ENCODE results near the gene TGFBR3.

The TGFBR3 gene

DNA sequence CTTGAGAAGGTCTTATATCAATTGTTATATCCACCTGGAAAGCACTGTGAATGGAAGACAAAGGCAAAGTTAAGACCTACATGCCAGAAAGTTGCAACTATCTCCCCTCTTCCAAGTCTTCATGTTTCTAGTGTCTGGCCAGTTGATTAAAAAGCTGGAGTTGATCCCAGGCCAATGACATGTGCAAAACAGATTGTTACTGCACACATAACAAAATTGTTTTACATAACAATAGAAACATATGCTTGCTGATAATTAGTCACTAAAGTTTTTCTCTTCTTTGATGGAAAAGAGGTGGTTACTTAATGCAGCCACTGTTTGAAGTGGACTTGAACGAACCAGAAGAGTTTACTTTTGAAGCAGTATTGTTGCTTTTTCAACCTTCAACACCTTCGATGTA is 158.2 kb downstream of the TGFBR3 start:
- Histone ChIP-seq H2AK5ac (ENCODE audit: low read length) (no peak overlapping the region), H2BK12ac (ENCODE audit: low read length) (no peak overlapping the region), H3K79me1 (ENCODE audit: low read length) (no peaks in the 10 kb centered on the region), H3K4me2 (ENCODE audit: low read length) (no peak overlapping the region), H3K4ac (ENCODE audit: low read depth, low read length) (no peak overlapping the region), H3K23ac (ENCODE audit: low read length) (no peak overlapping the region), H3K4me1 (ENCODE audit: control insufficient read depth in 1 of 2, insufficient read depth in 2 of 2, low read length in 2 of 2) (peaks cover 5 to 6% of the 10 kb centered on the region in 2 experiments), H3K4me3 (ENCODE audit: low read depth, low read length) (no peak overlapping the region), H3K18ac (ENCODE audit: low read length) (no peak overlapping the region), H3K27ac (ENCODE audit: low read depth, low read length) (no peak overlapping the region), H4K8ac (ENCODE audit: low read depth, low read length) (no peak overlapping the region), H4K12ac (ENCODE audit: low read depth, low read length) (no peak overlapping the region), H4K91ac (ENCODE audit: low read depth, low read length) (no peak overlapping the region), H2BK120ac (ENCODE audit: insufficient read depth, low read length, poor library complexity) (no peak overlapping the region), H2AFZ (ENCODE audit: insufficient read depth, low read length, poor library complexity) (no peak overlapping the region), H2BK5ac (ENCODE audit: low read depth, low read length, poor library complexity) (no peak overlapping the region), H3K9ac (ENCODE audit: low read length) (no peak overlapping the region), H3K36me3 (ENCODE audit: control insufficient read depth in 1 of 2, insufficient read depth in 2 of 2, low read length in 2 of 2) (no peaks in the 10 kb centered on the region), H3K79me2 (ENCODE audit: control insufficient read depth, insufficient read depth, low read length, poor library complexity) (no peaks in the 10 kb centered on the region), H3K14ac (ENCODE audit: low read length) (no peak overlapping the region), H3K9me3 (ENCODE audit: insufficient read depth, low read depth, low read length) (no peaks in the 10 kb centered on the region), H3K27me3 (ENCODE audit: insufficient read depth, low read length) (no peaks in the 10 kb centered on the region)
- DNase-seq = no peak
- WGBS (ENCODE audit: extremely low coverage, insufficient coverage, insufficient read length) = no CpG with 5 or more reads among the region's 2 CpGs

DNA sequence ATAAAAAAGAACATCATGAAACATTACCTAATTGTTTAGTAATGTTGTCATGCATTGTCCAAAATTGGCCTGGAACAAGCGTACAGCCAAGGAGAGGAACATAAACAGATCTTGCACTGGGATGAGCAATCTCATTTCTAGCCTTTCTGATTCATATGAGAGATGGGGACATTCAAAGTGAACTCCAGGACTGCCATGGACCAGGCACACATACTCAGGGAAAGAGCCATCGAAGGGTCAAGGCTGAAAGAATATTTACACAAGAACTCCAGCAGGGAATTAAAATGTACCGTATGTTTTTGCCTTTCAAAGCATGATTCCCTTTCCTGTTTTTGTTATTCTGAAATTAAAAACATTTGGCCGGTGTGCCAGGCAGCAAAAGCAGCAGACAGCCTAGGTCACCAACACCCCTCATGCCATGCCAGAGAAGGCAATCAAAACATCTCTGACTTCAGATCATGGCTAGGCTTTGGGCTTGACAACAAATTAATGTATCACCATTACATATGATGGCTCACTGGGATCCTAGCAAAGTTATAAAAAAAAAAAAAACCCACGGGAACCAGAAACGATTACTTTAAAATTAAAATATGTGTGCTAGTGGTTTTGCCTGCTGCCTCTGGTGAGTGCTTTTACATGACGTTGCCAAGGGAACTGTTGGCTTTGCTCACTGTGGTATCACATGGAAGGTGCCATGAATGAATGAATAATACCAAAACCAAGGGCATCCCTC is 159.8 kb downstream of the TGFBR3 start:
- DNase-seq = no peak
- Histone ChIP-seq H3K4me2 (ENCODE audit: low read length) (no peak overlapping the region), H3K4me1 (ENCODE audit: control insufficient read depth in 1 of 2, insufficient read depth in 2 of 2, low read length in 2 of 2) (no peaks in the 10 kb centered on the region), H3K18ac (ENCODE audit: low read length) (no peak overlapping the region), H4K8ac (ENCODE audit: low read depth, low read length) (no peak overlapping the region), H2AFZ (ENCODE audit: insufficient read depth, low read length, poor library complexity) (no peak overlapping the region), H3K4me3 (ENCODE audit: low read depth, low read length) (no peak overlapping the region), H3K27me3 (ENCODE audit: insufficient read depth, low read length) (no peaks in the 10 kb centered on the region), H3K36me3 (ENCODE audit: control insufficient read depth in 1 of 2, insufficient read depth in 2 of 2, low read length in 2 of 2) (no peaks in the 10 kb centered on the region), H2BK120ac (ENCODE audit: insufficient read depth, low read length, poor library complexity) (no peak overlapping the region), H3K79me1 (ENCODE audit: low read length) (no peaks in the 10 kb centered on the region), H2AK5ac (ENCODE audit: low read length) (no peak overlapping the region), H2BK12ac (ENCODE audit: low read length) (no peak overlapping the region), H3K4ac (ENCODE audit: low read depth, low read length) (no peak overlapping the region), H3K27ac (ENCODE audit: low read depth, low read length) (no peak overlapping the region), H4K91ac (ENCODE audit: low read depth, low read length) (no peak overlapping the region), H3K14ac (ENCODE audit: low read length) (no peak overlapping the region), H3K9me3 (ENCODE audit: insufficient read depth, low read depth, low read length) (no peaks in the 10 kb centered on the region), H3K23ac (ENCODE audit: low read length) (no peak overlapping the region), H3K9ac (ENCODE audit: low read length) (no peak overlapping the region), H3K79me2 (ENCODE audit: control insufficient read depth, insufficient read depth, low read length, poor library complexity) (no peaks in the 10 kb centered on the region), H4K12ac (ENCODE audit: low read depth, low read length) (no peak overlapping the region), H2BK5ac (ENCODE audit: low read depth, low read length, poor library complexity) (no peak overlapping the region)
- no CpG with 5 or more reads among the region's 7 CpGs for WGBS (ENCODE audit: extremely low coverage, insufficient coverage, insufficient read length)

DNA sequence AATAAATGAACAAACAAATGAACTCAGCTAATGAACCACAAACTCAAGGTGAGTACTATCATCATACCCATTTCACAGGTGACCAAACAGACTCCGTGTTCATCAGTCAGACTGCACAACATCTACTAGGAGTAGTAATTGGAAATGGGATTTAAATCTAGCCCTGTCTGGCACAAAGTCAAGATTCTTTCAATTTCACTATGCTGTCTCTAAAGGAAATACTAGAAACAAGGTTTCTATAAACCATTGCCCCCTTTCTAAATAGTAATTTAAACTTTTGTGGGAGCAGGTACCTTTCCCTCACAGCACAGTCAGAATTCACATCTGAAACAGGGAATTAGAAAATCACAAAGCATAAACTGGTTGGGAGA is 160.3 kb downstream of the TGFBR3 start:
- Histone ChIP-seq H3K36me3 (ENCODE audit: control insufficient read depth in 1 of 2, insufficient read depth in 2 of 2, low read length in 2 of 2) (no peaks in the 10 kb centered on the region), H3K27me3 (ENCODE audit: insufficient read depth, low read length) (no peaks in the 10 kb centered on the region), H3K9me3 (ENCODE audit: insufficient read depth, low read depth, low read length) (no peaks in the 10 kb centered on the region), H4K8ac (ENCODE audit: low read depth, low read length) (no peak overlapping the region), H2BK120ac (ENCODE audit: insufficient read depth, low read length, poor library complexity) (no peak overlapping the region), H2AFZ (ENCODE audit: insufficient read depth, low read length, poor library complexity) (no peak overlapping the region), H2BK12ac (ENCODE audit: low read length) (no peak overlapping the region), H4K91ac (ENCODE audit: low read depth, low read length) (no peak overlapping the region), H3K9ac (ENCODE audit: low read length) (no peak overlapping the region), H3K18ac (ENCODE audit: low read length) (no peak overlapping the region), H3K4ac (ENCODE audit: low read depth, low read length) (no peak overlapping the region), H3K4me2 (ENCODE audit: low read length) (no peak overlapping the region), H3K23ac (ENCODE audit: low read length) (no peak overlapping the region), H2BK5ac (ENCODE audit: low read depth, low read length, poor library complexity) (no peak overlapping the region), H3K14ac (ENCODE audit: low read length) (no peak overlapping the region), H3K4me1 (ENCODE audit: control insufficient read depth in 1 of 2, insufficient read depth in 2 of 2, low read length in 2 of 2) (no peaks in the 10 kb centered on the region), H3K4me3 (ENCODE audit: low read depth, low read length) (no peak overlapping the region), H3K79me2 (ENCODE audit: control insufficient read depth, insufficient read depth, low read length, poor library complexity) (no peaks in the 10 kb centered on the region), H2AK5ac (ENCODE audit: low read length) (no peak overlapping the region), H3K27ac (ENCODE audit: low read depth, low read length) (no peak overlapping the region), H4K12ac (ENCODE audit: low read depth, low read length) (no peak overlapping the region), H3K79me1 (ENCODE audit: low read length) (no peaks in the 10 kb centered on the region)
- WGBS (ENCODE audit: extremely low coverage, insufficient coverage, insufficient read length) = no CpG with 5 or more reads among the region's 1 CpG
- DNase-seq = no peak

DNA sequence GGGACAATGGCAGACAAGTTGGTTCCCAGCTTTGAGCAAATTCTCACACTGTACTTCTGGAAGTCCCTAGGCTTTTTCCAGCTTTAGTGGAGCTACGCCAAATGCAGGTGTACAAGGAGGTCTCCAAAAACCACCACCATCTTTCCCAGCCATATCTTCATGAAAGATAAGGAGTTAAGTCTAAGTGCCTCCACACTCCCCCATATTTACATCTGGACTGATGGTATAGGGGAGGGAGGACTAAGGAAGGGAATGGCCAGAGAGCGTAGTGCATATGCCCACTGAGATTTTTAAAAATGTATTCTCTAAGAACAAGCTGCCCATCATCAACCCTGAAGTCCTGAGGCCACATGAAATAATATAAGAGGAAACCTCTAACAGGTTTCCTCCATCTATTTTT is 161.3 kb downstream of the TGFBR3 start:
- H3K23ac ChIP-seq (ENCODE audit: low read length) = no peak overlapping the region
- no peak overlapping the region for H4K8ac ChIP-seq (ENCODE audit: low read depth, low read length)
- H3K9me3 ChIP-seq (ENCODE audit: insufficient read depth, low read depth, low read length) = no peaks in the 10 kb centered on the region
- no peak overlapping the region for H3K4ac ChIP-seq (ENCODE audit: low read depth, low read length)
- no peak overlapping the region for H2BK120ac ChIP-seq (ENCODE audit: insufficient read depth, low read length, poor library complexity)
- no peak overlapping the region for H3K18ac ChIP-seq (ENCODE audit: low read length)
- no peak overlapping the region for H3K14ac ChIP-seq (ENCODE audit: low read length)
- H3K79me1 ChIP-seq (ENCODE audit: low read length) = no peaks in the 10 kb centered on the region
- H3K27ac ChIP-seq (ENCODE audit: low read depth, low read length) = no peak overlapping the region
- H2BK12ac ChIP-seq (ENCODE audit: low read length) = no peak overlapping the region
- H3K36me3 ChIP-seq (ENCODE audit: control insufficient read depth in 1 of 2, insufficient read depth in 2 of 2, low read length in 2 of 2) = no peaks in the 10 kb centered on the region
- no peaks in the 10 kb centered on the region for H3K4me1 ChIP-seq (ENCODE audit: control insufficient read depth in 1 of 2, insufficient read depth in 2 of 2, low read length in 2 of 2)
- H4K91ac ChIP-seq (ENCODE audit: low read depth, low read length) = no peak overlapping the region
- no peak overlapping the region for H2BK5ac ChIP-seq (ENCODE audit: low read depth, low read length, poor library complexity)
- no peaks in the 10 kb centered on the region for H3K79me2 ChIP-seq (ENCODE audit: control insufficient read depth, insufficient read depth, low read length, poor library complexity)
- H3K27me3 ChIP-seq (ENCODE audit: insufficient read depth, low read length) = no peaks in the 10 kb centered on the region
- no peak overlapping the region for H2AK5ac ChIP-seq (ENCODE audit: low read length)
- H3K4me3 ChIP-seq (ENCODE audit: low read depth, low read length) = no peak overlapping the region
- no peak overlapping the region for H4K12ac ChIP-seq (ENCODE audit: low read depth, low read length)
- no peak for DNase-seq
- H2AFZ ChIP-seq (ENCODE audit: insufficient read depth, low read length, poor library complexity) = no peak overlapping the region
- H3K4me2 ChIP-seq (ENCODE audit: low read length) = no peak overlapping the region
- WGBS (ENCODE audit: extremely low coverage, insufficient coverage, insufficient read length) = no CpG with 5 or more reads among the region's 2 CpGs
- no peak overlapping the region for H3K9ac ChIP-seq (ENCODE audit: low read length)

All from trophoblast cell (in vitro differentiated cells and primary cell).